ENCODE results near the gene WDR70.

The WDR70 gene

DNA sequence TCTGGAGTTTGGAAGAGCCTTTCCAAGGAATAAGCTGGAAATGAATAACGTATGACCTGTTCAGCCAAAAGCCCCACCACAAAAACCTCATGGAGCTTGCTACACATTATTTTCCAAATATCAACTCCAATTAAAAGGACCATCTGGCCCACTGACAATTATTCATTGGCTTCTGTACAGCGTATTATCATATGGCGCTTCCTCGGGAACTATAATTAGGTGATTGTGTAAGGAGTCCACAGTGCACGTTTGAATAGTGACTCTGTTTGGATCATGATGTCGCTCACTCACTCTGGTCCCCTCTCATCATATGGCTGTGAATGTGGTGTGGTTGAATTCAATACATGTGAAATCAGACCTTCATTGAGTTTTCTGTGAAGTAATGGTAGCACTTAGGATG, 408.6 kb downstream of the WDR70 start:
- H2BK120ac ChIP-seq (ENCODE audit: insufficient read depth, low read length, poor library complexity) = no peak overlapping the region
- H3K27me3 ChIP-seq (ENCODE audit: insufficient read depth, low read length) = no peaks in the 10 kb centered on the region
- H3K4me3 ChIP-seq (ENCODE audit: low read depth, low read length) = no peak overlapping the region
- H4K8ac ChIP-seq (ENCODE audit: low read depth, low read length) = no peak overlapping the region
- peak in 1 of 2 donors; percentile 51 for DNase-seq
- H3K14ac ChIP-seq (ENCODE audit: low read length) = no peak overlapping the region
- no CpG with 5 or more reads among the region's 6 CpGs for WGBS (ENCODE audit: extremely low coverage, insufficient coverage, insufficient read length)
- no peak overlapping the region for H3K9ac ChIP-seq (ENCODE audit: low read length)
- no peak overlapping the region for H2BK5ac ChIP-seq (ENCODE audit: low read depth, low read length, poor library complexity)
- no peak overlapping the region for H4K91ac ChIP-seq (ENCODE audit: low read depth, low read length)
- H4K12ac ChIP-seq (ENCODE audit: low read depth, low read length) = no peak overlapping the region
- H2AFZ ChIP-seq (ENCODE audit: insufficient read depth, low read length, poor library complexity) = no peak overlapping the region
- no peak overlapping the region for H3K27ac ChIP-seq (ENCODE audit: low read depth, low read length)
- peak overlapping the region; percentile 35 for H2BK12ac ChIP-seq (ENCODE audit: low read length)
- H3K4me2 ChIP-seq (ENCODE audit: low read length) = no peak overlapping the region
- no peaks in the 10 kb centered on the region for H3K79me2 ChIP-seq (ENCODE audit: control insufficient read depth, insufficient read depth, low read length, poor library complexity)
- no peak overlapping the region for H3K4ac ChIP-seq (ENCODE audit: low read depth, low read length)
- H3K18ac ChIP-seq (ENCODE audit: low read length) = no peak overlapping the region
- H3K36me3 ChIP-seq (ENCODE audit: control insufficient read depth in 1 of 2, insufficient read depth in 2 of 2, low read length in 2 of 2) = no peaks in the 10 kb centered on the region
- peaks cover 11% of the 10 kb centered on the region for H3K79me1 ChIP-seq (ENCODE audit: low read length)
- H3K9me3 ChIP-seq (ENCODE audit: insufficient read depth, low read depth, low read length) = peaks cover 4% of the 10 kb centered on the region
- H3K4me1 ChIP-seq (ENCODE audit: control insufficient read depth in 1 of 2, insufficient read depth in 2 of 2, low read length in 2 of 2) = peaks cover 6 to 11% of the 10 kb centered on the region in 2 experiments
- H2AK5ac ChIP-seq (ENCODE audit: low read length) = peak overlapping the region; percentile 87
- H3K23ac ChIP-seq (ENCODE audit: low read length) = no peak overlapping the region

DNA sequence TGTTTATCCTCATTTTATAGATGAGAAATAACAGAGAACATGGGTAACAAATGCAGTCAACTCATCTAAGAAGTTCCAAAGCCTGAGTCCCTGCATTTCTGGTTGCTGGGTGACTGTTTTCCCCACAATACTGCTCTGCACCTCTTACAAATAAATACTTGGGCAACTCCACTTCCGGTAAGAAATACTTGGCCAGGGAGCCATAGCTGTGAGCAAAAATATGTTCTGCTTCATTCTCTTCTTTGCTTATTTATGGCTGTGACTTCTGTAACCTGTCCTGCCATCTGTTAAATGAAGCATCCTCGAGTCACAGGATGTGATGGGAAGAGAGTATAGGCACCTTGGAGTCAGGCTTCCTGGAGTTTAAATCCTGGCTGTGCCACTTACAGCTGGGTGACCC, 410.9 kb downstream of the WDR70 start:
- H4K8ac ChIP-seq (ENCODE audit: low read depth, low read length) = no peak overlapping the region
- peaks cover 6 to 13% of the 10 kb centered on the region in 2 experiments for H3K4me1 ChIP-seq (ENCODE audit: control insufficient read depth in 1 of 2, insufficient read depth in 2 of 2, low read length in 2 of 2)
- no peak overlapping the region for H2AFZ ChIP-seq (ENCODE audit: insufficient read depth, low read length, poor library complexity)
- no peak overlapping the region for H2AK5ac ChIP-seq (ENCODE audit: low read length)
- peaks cover 13% of the 10 kb centered on the region for H3K79me1 ChIP-seq (ENCODE audit: low read length)
- no peak overlapping the region for H3K14ac ChIP-seq (ENCODE audit: low read length)
- no peak overlapping the region for H3K4me3 ChIP-seq (ENCODE audit: low read depth, low read length)
- H3K27me3 ChIP-seq (ENCODE audit: insufficient read depth, low read length) = no peaks in the 10 kb centered on the region
- H2BK120ac ChIP-seq (ENCODE audit: insufficient read depth, low read length, poor library complexity) = no peak overlapping the region
- H3K79me2 ChIP-seq (ENCODE audit: control insufficient read depth, insufficient read depth, low read length, poor library complexity) = no peaks in the 10 kb centered on the region
- no peak overlapping the region for H3K4ac ChIP-seq (ENCODE audit: low read depth, low read length)
- no peaks in the 10 kb centered on the region for H3K36me3 ChIP-seq (ENCODE audit: control insufficient read depth in 1 of 2, insufficient read depth in 2 of 2, low read length in 2 of 2)
- H3K18ac ChIP-seq (ENCODE audit: low read length) = no peak overlapping the region
- no peak overlapping the region for H3K27ac ChIP-seq (ENCODE audit: low read depth, low read length)
- H3K9ac ChIP-seq (ENCODE audit: low read length) = no peak overlapping the region
- no peak overlapping the region for H3K4me2 ChIP-seq (ENCODE audit: low read length)
- no peak overlapping the region for H2BK12ac ChIP-seq (ENCODE audit: low read length)
- H4K12ac ChIP-seq (ENCODE audit: low read depth, low read length) = no peak overlapping the region
- H4K91ac ChIP-seq (ENCODE audit: low read depth, low read length) = no peak overlapping the region
- no CpG with 5 or more reads among the region's 2 CpGs for WGBS (ENCODE audit: extremely low coverage, insufficient coverage, insufficient read length)
- no peak overlapping the region for H2BK5ac ChIP-seq (ENCODE audit: low read depth, low read length, poor library complexity)
- H3K9me3 ChIP-seq (ENCODE audit: insufficient read depth, low read depth, low read length) = peaks cover 12% of the 10 kb centered on the region
- no peak overlapping the region for H3K23ac ChIP-seq (ENCODE audit: low read length)
- no peak for DNase-seq

DNA sequence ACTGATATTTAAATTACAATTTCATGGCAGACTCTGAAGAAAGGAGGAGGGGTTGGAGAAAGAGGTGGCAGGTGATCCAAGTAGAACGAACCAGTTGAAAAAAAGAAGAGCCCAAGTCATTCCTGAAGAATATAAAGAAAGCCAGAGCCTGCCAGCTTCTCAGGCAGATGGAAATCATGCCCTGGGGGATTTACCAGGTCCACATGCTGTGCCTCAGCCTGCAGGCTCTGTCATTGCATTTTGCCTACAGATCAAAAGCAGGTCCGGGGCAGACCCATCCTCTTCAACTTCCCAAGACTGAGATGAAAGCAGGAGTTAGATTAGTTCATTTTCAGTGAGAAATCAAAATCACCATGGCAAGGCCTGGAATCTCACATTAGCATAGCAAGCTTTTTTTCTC, 412.2 kb downstream of the WDR70 start:
- no peak overlapping the region for H3K9ac ChIP-seq (ENCODE audit: low read length)
- H2BK120ac ChIP-seq (ENCODE audit: insufficient read depth, low read length, poor library complexity) = no peak overlapping the region
- H3K4me3 ChIP-seq (ENCODE audit: low read depth, low read length) = no peak overlapping the region
- H3K27ac ChIP-seq (ENCODE audit: low read depth, low read length) = peak overlapping the region; percentile 37
- WGBS (ENCODE audit: extremely low coverage, insufficient coverage, insufficient read length) = no CpG with 5 or more reads among the region's 2 CpGs
- H2BK12ac ChIP-seq (ENCODE audit: low read length) = peak overlapping the region; percentile 59
- H4K12ac ChIP-seq (ENCODE audit: low read depth, low read length) = no peak overlapping the region
- no peak overlapping the region for H3K18ac ChIP-seq (ENCODE audit: low read length)
- H2BK5ac ChIP-seq (ENCODE audit: low read depth, low read length, poor library complexity) = peak overlapping the region; percentile 30
- peaks cover 10% of the 10 kb centered on the region for H3K79me1 ChIP-seq (ENCODE audit: low read length)
- peak; percentile 66 to 78 for DNase-seq
- peaks cover 6 to 11% of the 10 kb centered on the region in 2 experiments for H3K4me1 ChIP-seq (ENCODE audit: control insufficient read depth in 1 of 2, insufficient read depth in 2 of 2, low read length in 2 of 2)
- no peak overlapping the region for H3K4me2 ChIP-seq (ENCODE audit: low read length)
- H3K27me3 ChIP-seq (ENCODE audit: insufficient read depth, low read length) = no peaks in the 10 kb centered on the region
- peak overlapping the region; percentile 68 for H4K91ac ChIP-seq (ENCODE audit: low read depth, low read length)
- H2AFZ ChIP-seq (ENCODE audit: insufficient read depth, low read length, poor library complexity) = no peak overlapping the region
- no peak overlapping the region for H3K23ac ChIP-seq (ENCODE audit: low read length)
- H3K36me3 ChIP-seq (ENCODE audit: control insufficient read depth in 1 of 2, insufficient read depth in 2 of 2, low read length in 2 of 2) = no peaks in the 10 kb centered on the region
- H3K9me3 ChIP-seq (ENCODE audit: insufficient read depth, low read depth, low read length) = peaks cover 11% of the 10 kb centered on the region
- H3K14ac ChIP-seq (ENCODE audit: low read length) = no peak overlapping the region
- no peak overlapping the region for H2AK5ac ChIP-seq (ENCODE audit: low read length)
- H3K4ac ChIP-seq (ENCODE audit: low read depth, low read length) = no peak overlapping the region
- H4K8ac ChIP-seq (ENCODE audit: low read depth, low read length) = no peak overlapping the region
- H3K79me2 ChIP-seq (ENCODE audit: control insufficient read depth, insufficient read depth, low read length, poor library complexity) = no peaks in the 10 kb centered on the region

DNA sequence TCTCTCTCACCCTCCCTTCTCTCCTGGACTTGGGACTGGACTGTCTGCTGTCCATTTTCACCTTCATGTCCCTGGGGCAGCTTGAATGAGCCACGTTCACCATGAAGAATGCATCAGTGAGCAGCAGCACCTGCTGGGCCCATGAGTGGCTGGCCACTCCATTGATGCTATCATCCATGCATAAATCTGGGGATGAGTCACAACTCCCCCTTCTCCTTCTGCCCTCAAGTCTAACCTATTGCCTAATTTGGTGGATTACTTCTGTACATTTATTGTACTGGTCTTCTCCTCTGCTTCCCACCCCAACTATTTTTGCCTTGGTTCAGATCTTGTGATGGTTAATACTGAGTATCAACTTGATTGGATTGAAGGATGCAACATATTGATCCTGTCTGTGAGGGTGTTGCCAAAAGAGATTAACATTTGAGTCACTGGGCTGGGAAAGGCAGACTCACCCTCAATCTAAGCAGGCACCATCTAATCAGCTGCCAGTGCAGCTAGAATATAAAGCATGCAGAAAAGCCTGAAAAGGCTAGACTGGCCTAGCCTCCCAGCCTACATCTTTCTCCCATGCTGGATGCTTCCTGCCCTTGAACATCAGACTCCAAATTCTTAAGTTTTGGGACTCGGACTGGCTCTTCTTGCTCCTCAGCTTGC, 414.0 kb downstream of the WDR70 start:
- no CpG with 5 or more reads among the region's 2 CpGs for WGBS (ENCODE audit: extremely low coverage, insufficient coverage, insufficient read length)

More for the DNA sequence above, 414.0 kb downstream of the WDR70 start:
- H3K9me3 ChIP-seq (ENCODE audit: insufficient read depth, low read depth, low read length) = peaks cover 11% of the 10 kb centered on the region
- H4K12ac ChIP-seq (ENCODE audit: low read depth, low read length) = no peak overlapping the region
- no peak overlapping the region for H3K18ac ChIP-seq (ENCODE audit: low read length)
- peaks cover 10% of the 10 kb centered on the region for H3K79me1 ChIP-seq (ENCODE audit: low read length)
- H3K23ac ChIP-seq (ENCODE audit: low read length) = peak overlapping the region; percentile 91
- no peak overlapping the region for H2AFZ ChIP-seq (ENCODE audit: insufficient read depth, low read length, poor library complexity)
- peak; percentile 93 to 95 for DNase-seq
- H3K36me3 ChIP-seq (ENCODE audit: control insufficient read depth in 1 of 2, insufficient read depth in 2 of 2, low read length in 2 of 2) = no peaks in the 10 kb centered on the region
- H3K4me3 ChIP-seq (ENCODE audit: low read depth, low read length) = no peak overlapping the region
- H3K4me1 ChIP-seq (ENCODE audit: control insufficient read depth in 1 of 2, insufficient read depth in 2 of 2, low read length in 2 of 2) = peaks cover 6 to 11% of the 10 kb centered on the region in 2 experiments
- no peak overlapping the region for H3K9ac ChIP-seq (ENCODE audit: low read length)
- H2BK120ac ChIP-seq (ENCODE audit: insufficient read depth, low read length, poor library complexity) = no peak overlapping the region
- no peak overlapping the region for H3K27ac ChIP-seq (ENCODE audit: low read depth, low read length)
- H3K79me2 ChIP-seq (ENCODE audit: control insufficient read depth, insufficient read depth, low read length, poor library complexity) = no peaks in the 10 kb centered on the region
- no peak overlapping the region for H2BK5ac ChIP-seq (ENCODE audit: low read depth, low read length, poor library complexity)
- no peak overlapping the region for H2AK5ac ChIP-seq (ENCODE audit: low read length)
- no peak overlapping the region for H4K91ac ChIP-seq (ENCODE audit: low read depth, low read length)
- H2BK12ac ChIP-seq (ENCODE audit: low read length) = no peak overlapping the region
- H3K4me2 ChIP-seq (ENCODE audit: low read length) = no peak overlapping the region
- no peak overlapping the region for H4K8ac ChIP-seq (ENCODE audit: low read depth, low read length)
- H3K14ac ChIP-seq (ENCODE audit: low read length) = no peak overlapping the region
- H3K4ac ChIP-seq (ENCODE audit: low read depth, low read length) = no peak overlapping the region
- H3K27me3 ChIP-seq (ENCODE audit: insufficient read depth, low read length) = no peaks in the 10 kb centered on the region
